ENCODE data around the gene STAT5A. TPM values are rescaled to one million over a fixed set of nuclear protein-coding genes. Genes with fewer than 3 reads are reported as not detected.

Gene STAT5A
- polyA plus RNA-seq, 1 of the 3 experiments (the other 2 are of a cell fraction) = 2.3 TPM

DNA sequence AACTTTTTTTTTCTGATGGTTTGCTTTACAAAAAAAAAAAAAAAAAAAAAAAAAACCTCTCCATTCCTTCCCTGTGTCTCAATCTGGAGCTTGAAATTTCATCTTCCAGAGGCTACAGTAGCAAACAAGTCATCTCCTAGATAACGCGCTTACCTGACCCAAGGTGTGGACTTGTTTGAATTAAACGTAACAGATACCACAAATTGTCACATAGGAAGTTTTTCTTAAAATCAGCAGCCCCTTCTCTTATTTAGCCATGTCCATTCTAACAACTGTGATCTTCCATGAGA is 14.1 kb upstream of the STAT5A start:
- TF ChIP-seq GABPA (IDR thresholded peaks at IDR 0.05; ENCODE audit: low read depth) (no peak), EP300 (IDR thresholded peaks at IDR 0.05; ENCODE audit: borderline replicate concordance in 1 of 2, low read depth in 1 of 2, low read length in 1 of 2) (no peak), NRF1 (IDR thresholded peaks at IDR 0.05; ENCODE audit: low read depth, low read length) (no peak), TCF12 (IDR thresholded peaks at IDR 0.05) (no peak), MXI1 (IDR thresholded peaks at IDR 0.05; ENCODE audit: low read depth, low read length) (no peak), MEF2A (IDR thresholded peaks at IDR 0.05; ENCODE audit: borderline replicate concordance, low read depth) (no peak), POLR2AphosphoS5 (IDR thresholded peaks at IDR 0.05; ENCODE audit: low read depth, low read length) (no peak)
- TF ChIP-seq, protein P1, sequence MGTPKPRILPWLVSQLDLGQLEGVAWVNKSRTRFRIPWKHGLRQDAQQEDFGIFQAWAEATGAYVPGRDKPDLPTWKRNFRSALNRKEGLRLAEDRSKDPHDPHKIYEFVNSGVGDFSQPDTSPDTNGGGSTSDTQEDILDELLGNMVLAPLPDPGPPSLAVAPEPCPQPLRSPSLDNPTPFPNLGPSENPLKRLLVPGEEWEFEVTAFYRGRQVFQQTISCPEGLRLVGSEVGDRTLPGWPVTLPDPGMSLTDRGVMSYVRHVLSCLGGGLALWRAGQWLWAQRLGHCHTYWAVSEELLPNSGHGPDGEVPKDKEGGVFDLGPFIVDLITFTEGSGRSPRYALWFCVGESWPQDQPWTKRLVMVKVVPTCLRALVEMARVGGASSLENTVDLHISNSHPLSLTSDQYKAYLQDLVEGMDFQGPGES (IDR thresholded peaks at IDR 0.05; ENCODE audit: low read depth, low read length) = no peak
- TF ChIP-seq, protein P2, sequence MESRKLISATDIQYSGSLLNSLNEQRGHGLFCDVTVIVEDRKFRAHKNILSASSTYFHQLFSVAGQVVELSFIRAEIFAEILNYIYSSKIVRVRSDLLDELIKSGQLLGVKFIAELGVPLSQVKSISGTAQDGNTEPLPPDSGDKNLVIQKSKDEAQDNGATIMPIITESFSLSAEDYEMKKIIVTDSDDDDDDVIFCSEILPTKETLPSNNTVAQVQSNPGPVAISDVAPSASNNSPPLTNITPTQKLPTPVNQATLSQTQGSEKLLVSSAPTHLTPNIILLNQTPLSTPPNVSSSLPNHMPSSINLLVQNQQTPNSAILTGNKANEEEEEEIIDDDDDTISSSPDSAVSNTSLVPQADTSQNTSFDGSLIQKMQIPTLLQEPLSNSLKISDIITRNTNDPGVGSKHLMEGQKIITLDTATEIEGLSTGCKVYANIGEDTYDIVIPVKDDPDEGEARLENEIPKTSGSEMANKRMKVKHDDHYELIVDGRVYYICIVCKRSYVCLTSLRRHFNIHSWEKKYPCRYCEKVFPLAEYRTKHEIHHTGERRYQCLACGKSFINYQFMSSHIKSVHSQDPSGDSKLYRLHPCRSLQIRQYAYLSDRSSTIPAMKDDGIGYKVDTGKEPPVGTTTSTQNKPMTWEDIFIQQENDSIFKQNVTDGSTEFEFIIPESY (IDR thresholded peaks at IDR 0.05; ENCODE audit: borderline replicate concordance, low read depth) = no peak
- TF ChIP-seq, protein P3, sequence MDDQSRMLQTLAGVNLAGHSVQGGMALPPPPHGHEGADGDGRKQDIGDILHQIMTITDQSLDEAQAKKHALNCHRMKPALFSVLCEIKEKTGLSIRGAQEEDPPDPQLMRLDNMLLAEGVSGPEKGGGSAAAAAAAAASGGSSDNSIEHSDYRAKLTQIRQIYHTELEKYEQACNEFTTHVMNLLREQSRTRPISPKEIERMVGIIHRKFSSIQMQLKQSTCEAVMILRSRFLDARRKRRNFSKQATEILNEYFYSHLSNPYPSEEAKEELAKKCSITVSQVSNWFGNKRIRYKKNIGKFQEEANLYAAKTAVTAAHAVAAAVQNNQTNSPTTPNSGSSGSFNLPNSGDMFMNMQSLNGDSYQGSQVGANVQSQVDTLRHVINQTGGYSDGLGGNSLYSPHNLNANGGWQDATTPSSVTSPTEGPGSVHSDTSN (IDR thresholded peaks at IDR 0.05) = no peak
- WGBS (ENCODE audit: low lambda C conversion rate) = 98% methylated on average over 3 of the region's 3 CpGs
- H3K9ac ChIP-seq = no peak overlapping the region
- no peak overlapping the region for H3K27ac ChIP-seq (ENCODE audit: low read depth in 2 of 2, low read length in 1 of 2)
- H3K4me2 ChIP-seq = peak overlapping the region; percentile 89
- peaks cover 6% of the 10 kb centered on the region for H3F3A ChIP-seq (replicated peaks; ENCODE audit: insufficient read depth)
- ChIA-PET POLR2A (no interaction called here), CTCF (interaction anchor here (1.2 to 1.9 kb wide), 4 partner anchors 13 to 132 kb away, joined by 3 to 7 read pairs (median 4); no protein-coding TSS in a partner anchor)
- H3K4me3 ChIP-seq (ENCODE audit: low read depth in 2 of 2, low read length in 1 of 2) = peak overlapping the region in 1 of 2 experiments; percentile 71; a peak in 1 of 4 replicates
- no peak for DNase-seq
- no peaks in the 10 kb centered on the region for H3K9me2 ChIP-seq
- peaks cover 63% of the 10 kb centered on the region for H3K79me2 ChIP-seq (ENCODE audit: insufficient read depth)
- H3K9me3 ChIP-seq = no peaks in the 10 kb centered on the region
- no peak overlapping the region for H2AFZ ChIP-seq (ENCODE audit: low read depth)
- H3K4me1 ChIP-seq (ENCODE audit: control insufficient read depth in 1 of 2, insufficient read depth in 2 of 2, low read depth in 1 of 2, low read length in 1 of 2) = peaks cover 19 to 21% of the 10 kb centered on the region in 2 experiments
- peaks cover 38% of the 10 kb centered on the region for H4K20me1 ChIP-seq (ENCODE audit: insufficient read depth)
- H3K27me3 ChIP-seq (ENCODE audit: insufficient read depth) = no peaks in the 10 kb centered on the region
- no peaks in the 10 kb centered on the region for H3K36me3 ChIP-seq (replicated peaks in 1 of 2; ENCODE audit: control insufficient read depth in 1 of 2, insufficient read depth in 2 of 2, low read length in 1 of 2)

GRCh38 chr17:42274812-42275526 is 13.3 kb upstream of the STAT5A start:
- peaks cover 6% of the 10 kb centered on the region for H3F3A ChIP-seq (replicated peaks; ENCODE audit: insufficient read depth)
- peak overlapping the region; percentile 72 for H3K9ac ChIP-seq
- no peaks in the 10 kb centered on the region for H3K9me2 ChIP-seq
- H4K20me1 ChIP-seq (ENCODE audit: insufficient read depth) = peaks cover 32% of the 10 kb centered on the region
- peak overlapping the region; percentile 89 for H3K4me2 ChIP-seq
- TF ChIP-seq TAF1 (IDR thresholded peaks at IDR 0.05; ENCODE audit: borderline replicate concordance, low read depth, low read length) (0 out of 2 replicates have a peak, but pooled peaks have one; percentile 15), EZH2phosphoT487 (IDR thresholded peaks at IDR 0.05; ENCODE audit: borderline replicate concordance, low read depth) (no peak), RCOR1 (IDR thresholded peaks at IDR 0.05; ENCODE audit: low read length) (0 out of 2 replicates have a peak, but pooled peaks have one; percentile 8), NRF1 (IDR thresholded peaks at IDR 0.05; ENCODE audit: low read depth, low read length) (no peak)
- TF ChIP-seq, protein P2 (IDR thresholded peaks at IDR 0.05; ENCODE audit: borderline replicate concordance, low read depth) = no peak
- peak; percentile 25 for DNase-seq
- H2AFZ ChIP-seq (ENCODE audit: low read depth) = peak overlapping the region; percentile 88
- peaks cover 17 to 21% of the 10 kb centered on the region in 2 experiments for H3K4me1 ChIP-seq (ENCODE audit: control insufficient read depth in 1 of 2, insufficient read depth in 2 of 2, low read depth in 1 of 2, low read length in 1 of 2)
- no peaks in the 10 kb centered on the region for H3K9me3 ChIP-seq
- H3K4me3 ChIP-seq (ENCODE audit: low read depth in 2 of 2, low read length in 1 of 2) = peak overlapping the region; percentile 71
- H3K79me2 ChIP-seq (ENCODE audit: insufficient read depth) = peaks cover 55% of the 10 kb centered on the region
- POLR2A ChIA-PET = interaction anchor here (1.3 to 1.4 kb wide), 2 partner anchors 53 to 131 kb away, joined by 3 to 4 read pairs; no protein-coding TSS in a partner anchor
- H3K27me3 ChIP-seq (ENCODE audit: insufficient read depth) = no peaks in the 10 kb centered on the region
- WGBS (ENCODE audit: low lambda C conversion rate) = 22% methylated on average over 13 of the region's 13 CpGs
- H3K27ac ChIP-seq (ENCODE audit: low read depth in 2 of 2, low read length in 1 of 2) = peak overlapping the region in 1 of 2 experiments; percentile 56; a peak in 3 of 4 replicates
- CTCF ChIA-PET = interaction anchor here (0.8 to 2.9 kb wide), 8 partner anchors 14 to 148 kb away, joined by 3 to 13 read pairs (median 4); partner anchors contain the start of gene CAVIN1
- no peaks in the 10 kb centered on the region for H3K36me3 ChIP-seq (replicated peaks in 1 of 2; ENCODE audit: control insufficient read depth in 1 of 2, insufficient read depth in 2 of 2, low read length in 1 of 2)
